ENCODE results near the gene S100A16. TPM values are rescaled to one million over a fixed set of nuclear protein-coding genes. Genes with fewer than 3 reads are reported as not detected.

The S100A16 gene
- total RNA-seq, 5 donors from 2014 or later (not counting 1 experiment from before 2014, with no cell fraction given), result 0.53 to 1.0 (median 0.82) TPM; not detected in 2

DNA sequence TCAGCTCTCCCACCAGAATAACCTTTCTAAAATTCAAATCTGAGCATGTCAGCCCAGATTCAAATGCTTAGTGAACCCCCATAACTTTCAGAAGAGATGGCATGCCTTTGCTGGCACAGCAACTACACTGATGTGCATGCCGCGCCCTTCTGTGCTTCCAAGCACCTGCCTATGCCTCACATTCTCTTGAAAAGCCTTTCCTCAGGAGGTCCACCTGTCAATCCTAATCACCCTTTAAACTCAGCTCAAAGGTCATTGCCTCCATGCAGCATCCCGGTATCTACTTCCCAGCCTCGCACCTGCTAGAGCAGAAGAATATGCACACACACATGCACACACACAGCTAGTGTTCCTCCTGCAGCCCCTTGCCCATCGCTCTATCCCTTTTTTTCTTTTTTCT is 42.1 kb downstream of the S100A16 start:
- Histone ChIP-seq H3K36me3 (ENCODE audit: control insufficient read depth in 2 of 2, extremely low read depth in 1 of 2, insufficient read depth in 1 of 2, low read length in 1 of 2) (no peaks in the 10 kb centered on the region), H3K4me1 (ENCODE audit: control insufficient read depth in 1 of 2, extremely low read depth in 1 of 2, insufficient read depth in 2 of 2, low read length in 2 of 2) (peaks cover 4 to 30% of the 10 kb centered on the region in 2 experiments), H3K9me3 (no peaks in the 10 kb centered on the region), H3K27me3 (replicated peaks in 1 of 2; ENCODE audit: control insufficient read depth in 2 of 2, extremely low read depth in 1 of 2, insufficient read depth in 2 of 2, low read length in 1 of 2) (peaks cover 0 to 7% of the 10 kb centered on the region in 2 experiments), H3K27ac (ENCODE audit: low read length) (no peak overlapping the region), H3K4me3 (ENCODE audit: control insufficient read depth in 1 of 2, extremely low read depth in 1 of 2, low read length in 1 of 2) (no peak overlapping the region)
- Mint-ChIP-seq H3K4me3 (no peak overlapping the region), H3K27me3 (peaks cover 0 to 3% of the 10 kb centered on the region in 2 donors), H3K9me3 (no peaks in the 10 kb centered on the region), H3K27ac (no peak overlapping the region), H3K4me1 (peaks cover 24 to 38% (median 35%) of the 10 kb centered on the region in 3 donors), H3K36me3 (no peaks in the 10 kb centered on the region)
- ChIA-PET CTCF (interaction anchor here (0.8 to 4.3 kb wide), 6 partner anchors 26 to 61 kb away, joined by 3 to 36 read pairs (median 12); no protein-coding TSS in a partner anchor), POLR2A (interaction anchor here (0.6 to 1.1 kb wide), 4 partner anchors 39 to 1188 kb away, joined by 3 to 11 read pairs (median 5); no protein-coding TSS in a partner anchor)
- DNase-seq (no peak), ATAC-seq (replicated peaks in 1 of 4) (no peak)
- 97% methylated on average over 3 of the region's 5 CpGs for WGBS (ENCODE audit: insufficient coverage)

DNA sequence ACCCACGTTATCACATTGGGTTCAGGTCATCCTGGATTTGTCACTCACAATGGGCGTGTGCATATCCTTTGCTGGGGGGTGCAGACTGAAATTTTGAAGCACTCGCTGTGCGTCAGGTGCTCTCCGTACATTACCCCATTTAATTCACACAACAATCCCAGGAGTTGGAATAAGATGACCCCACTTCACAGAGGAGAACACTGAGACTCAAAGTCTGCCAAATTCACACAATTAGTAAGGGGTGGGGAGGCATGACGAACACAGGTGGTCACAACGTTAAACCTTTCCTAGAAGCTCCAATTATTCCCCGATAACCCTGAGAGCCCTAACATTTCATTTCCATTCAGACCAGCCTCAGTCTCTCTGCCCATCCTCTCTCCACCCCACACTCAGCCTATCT is 43.5 kb downstream of the S100A16 start:
- CTCF ChIA-PET, result interaction anchor here (0.5 to 4.3 kb wide), 9 partner anchors 13 to 59 kb away, joined by 3 to 36 read pairs (median 3); no protein-coding TSS in a partner anchor
- H3K36me3 Mint-ChIP-seq, result no peaks in the 10 kb centered on the region
- no peak overlapping the region for H3K27ac Mint-ChIP-seq
- peaks cover 0 to 3% of the 10 kb centered on the region in 2 donors for H3K27me3 Mint-ChIP-seq
- peaks cover 4 to 37% of the 10 kb centered on the region in 2 experiments for H3K4me1 ChIP-seq (ENCODE audit: control insufficient read depth in 1 of 2, extremely low read depth in 1 of 2, insufficient read depth in 2 of 2, low read length in 2 of 2)
- 76% methylated on average over 5 of the region's 8 CpGs for WGBS (ENCODE audit: insufficient coverage)
- H3K36me3 ChIP-seq (ENCODE audit: control insufficient read depth in 2 of 2, extremely low read depth in 1 of 2, insufficient read depth in 1 of 2, low read length in 1 of 2), result no peaks in the 10 kb centered on the region
- POLR2A ChIA-PET, result interaction anchor here in 1 of 2 donors (1.8 kb wide), 1 partner anchor 37 kb away, joined by 7 read pairs; no protein-coding TSS in a partner anchor
- ATAC-seq (replicated peaks in 1 of 4) (no peak), DNase-seq (no peak)
- H3K4me3 ChIP-seq (ENCODE audit: control insufficient read depth in 1 of 2, extremely low read depth in 1 of 2, low read length in 1 of 2), result no peak overlapping the region
- H3K4me1 Mint-ChIP-seq, result peaks cover 32 to 44% (median 39%) of the 10 kb centered on the region in 3 donors
- no peak overlapping the region for H3K27ac ChIP-seq (ENCODE audit: low read length)
- no peak overlapping the region for H3K4me3 Mint-ChIP-seq
- H3K27me3 ChIP-seq (replicated peaks in 1 of 2; ENCODE audit: control insufficient read depth in 2 of 2, extremely low read depth in 1 of 2, insufficient read depth in 2 of 2, low read length in 1 of 2), result peaks cover 0 to 7% of the 10 kb centered on the region in 2 experiments
- H3K9me3 Mint-ChIP-seq, result no peaks in the 10 kb centered on the region
- no peaks in the 10 kb centered on the region for H3K9me3 ChIP-seq

DNA sequence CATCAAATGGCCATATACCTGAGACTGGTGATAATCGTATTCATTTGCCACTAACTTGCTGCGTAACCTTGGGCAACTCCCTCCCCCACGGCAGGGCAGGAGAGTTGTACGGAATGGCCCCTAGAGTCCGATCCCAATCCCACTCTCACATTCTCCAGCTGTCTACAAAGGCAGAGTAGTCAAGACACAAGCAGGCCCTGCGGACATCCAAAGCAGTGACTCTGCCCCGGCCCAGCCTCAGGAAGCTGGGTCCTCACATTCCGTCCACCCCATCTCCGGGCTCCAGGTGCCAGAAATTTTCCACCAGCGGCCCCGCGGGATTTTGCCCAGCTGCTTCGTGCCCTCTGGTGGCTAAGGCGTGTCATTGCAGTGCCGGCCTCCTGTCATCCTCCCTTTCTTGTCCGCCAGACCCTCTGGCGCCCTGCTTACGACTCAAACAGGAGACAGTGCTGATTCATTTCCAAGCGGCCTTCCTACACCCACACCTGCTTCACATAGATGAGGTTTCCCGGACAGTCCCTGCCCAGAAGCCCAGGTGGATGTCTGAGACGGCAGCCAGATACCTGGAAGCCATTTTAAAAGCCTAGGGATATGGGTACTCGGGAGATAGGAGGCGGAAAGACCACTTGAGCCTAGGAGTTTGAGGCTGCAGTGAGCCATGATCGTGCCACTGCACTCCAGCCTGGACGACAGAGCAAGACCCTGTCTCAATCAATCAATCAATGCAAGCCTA is 44.4 kb downstream of the S100A16 start:
- Histone ChIP-seq H3K27me3 (replicated peaks in 1 of 2; ENCODE audit: control insufficient read depth in 2 of 2, extremely low read depth in 1 of 2, insufficient read depth in 2 of 2, low read length in 1 of 2) (peaks cover 0 to 7% of the 10 kb centered on the region in 2 experiments), H3K9me3 (no peaks in the 10 kb centered on the region), H3K27ac (ENCODE audit: low read length) (no peak overlapping the region), H3K4me1 (ENCODE audit: control insufficient read depth in 1 of 2, extremely low read depth in 1 of 2, insufficient read depth in 2 of 2, low read length in 2 of 2) (peaks cover 4 to 37% of the 10 kb centered on the region in 2 experiments), H3K36me3 (ENCODE audit: control insufficient read depth in 2 of 2, extremely low read depth in 1 of 2, insufficient read depth in 1 of 2, low read length in 1 of 2) (no peaks in the 10 kb centered on the region), H3K4me3 (ENCODE audit: control insufficient read depth in 1 of 2, extremely low read depth in 1 of 2, low read length in 1 of 2) (peak overlapping the region in 1 of 2 donors; percentile 25)
- Mint-ChIP-seq H3K36me3 (no peaks in the 10 kb centered on the region), H3K27ac (peak overlapping the region; percentile 81 to 82), H3K9me3 (no peaks in the 10 kb centered on the region), H3K4me1 (peaks cover 32 to 44% (median 39%) of the 10 kb centered on the region in 3 donors), H3K27me3 (peaks cover 0 to 3% of the 10 kb centered on the region in 2 donors), H3K4me3 (peak overlapping the region; percentile 40 to 59 (median 55))
- ChIA-PET CTCF (interaction anchor here (0.5 to 4.3 kb wide), 8 partner anchors 35 to 988 kb away, joined by 3 to 36 read pairs (median 4); no protein-coding TSS in a partner anchor), POLR2A (interaction anchor here (0.5 to 1.8 kb wide), 3 partner anchors 24 to 63 kb away, joined by 3 to 7 read pairs (median 4); no protein-coding TSS in a partner anchor)
- DNase-seq (peak; percentile 30 to 87 (median 70)), ATAC-seq (replicated peaks in 1 of 4) (peak; percentile 17 to 61 (median 30))
- 21% methylated on average over 21 of the region's 25 CpGs for WGBS (ENCODE audit: insufficient coverage)

DNA sequence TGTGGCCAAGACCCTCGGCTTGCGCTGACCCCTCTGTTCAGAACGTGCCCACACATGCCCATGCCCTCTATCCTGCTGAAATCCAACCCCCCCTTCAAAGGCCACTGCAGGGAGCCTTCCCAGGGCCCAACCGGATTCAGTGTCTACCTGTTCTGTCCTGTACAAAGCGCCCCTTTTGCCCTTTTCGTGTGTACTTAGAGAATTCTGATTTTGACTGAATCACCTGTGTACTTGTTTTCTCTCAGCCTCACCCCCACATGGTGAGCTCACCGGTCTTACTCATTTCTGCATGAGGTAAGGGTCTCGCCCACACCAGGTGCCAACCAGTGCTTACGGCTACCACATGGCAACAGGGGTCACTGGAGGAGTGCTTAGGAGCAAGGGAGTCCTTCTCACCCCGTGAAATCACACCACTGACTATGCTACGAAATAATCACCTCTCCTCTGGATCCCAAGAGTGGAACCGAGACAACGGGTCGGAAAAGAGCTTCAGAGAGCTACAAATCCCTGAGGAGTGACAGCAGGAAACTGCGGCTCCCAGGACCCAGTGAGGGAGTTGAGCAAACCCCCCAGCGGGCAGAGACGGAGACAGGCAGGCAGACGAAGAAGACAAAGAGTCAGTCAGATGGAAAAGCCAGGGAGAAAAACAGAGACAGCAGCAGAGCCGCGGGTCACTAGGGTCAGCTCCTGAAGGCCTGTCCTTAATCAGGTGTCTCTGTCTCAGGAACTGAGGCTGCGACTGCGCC is 45.1 kb downstream of the S100A16 start:
- H3K36me3 ChIP-seq (ENCODE audit: control insufficient read depth in 2 of 2, extremely low read depth in 1 of 2, insufficient read depth in 1 of 2, low read length in 1 of 2), result no peaks in the 10 kb centered on the region
- 84% methylated on average over 13 of the region's 22 CpGs for WGBS (ENCODE audit: insufficient coverage)
- H3K4me3 ChIP-seq (ENCODE audit: control insufficient read depth in 1 of 2, extremely low read depth in 1 of 2, low read length in 1 of 2), result no peak overlapping the region
- ChIA-PET CTCF (interaction anchor here (0.5 to 4.3 kb wide), 7 partner anchors 34 to 989 kb away, joined by 3 to 36 read pairs (median 4); no protein-coding TSS in a partner anchor), POLR2A (interaction anchor here (0.5 to 1.8 kb wide), 4 partner anchors 23 to 64 kb away, joined by 3 to 7 read pairs (median 4); no protein-coding TSS in a partner anchor)
- H3K4me1 ChIP-seq (ENCODE audit: control insufficient read depth in 1 of 2, extremely low read depth in 1 of 2, insufficient read depth in 2 of 2, low read length in 2 of 2), result peaks cover 4 to 37% of the 10 kb centered on the region in 2 experiments
- ATAC-seq (replicated peaks in 1 of 4) (no peak), DNase-seq (no peak)
- no peak overlapping the region for H3K27ac ChIP-seq (ENCODE audit: low read length)
- H3K36me3 Mint-ChIP-seq, result no peaks in the 10 kb centered on the region
- H3K9me3 Mint-ChIP-seq, result no peaks in the 10 kb centered on the region
- H3K27ac Mint-ChIP-seq, result peak overlapping the region in 1 of 2 donors; percentile 57
- H3K9me3 ChIP-seq, result no peaks in the 10 kb centered on the region
- H3K27me3 Mint-ChIP-seq, result peaks cover 0 to 3% of the 10 kb centered on the region in 2 donors
- peak overlapping the region in 2 of 3 donors; percentile 52 to 59 for H3K4me3 Mint-ChIP-seq
- H3K4me1 Mint-ChIP-seq, result peaks cover 32 to 39% (median 36%) of the 10 kb centered on the region in 3 donors
- H3K27me3 ChIP-seq (replicated peaks in 1 of 2; ENCODE audit: control insufficient read depth in 2 of 2, extremely low read depth in 1 of 2, insufficient read depth in 2 of 2, low read length in 1 of 2), result peaks cover 0 to 7% of the 10 kb centered on the region in 2 experiments

DNA sequence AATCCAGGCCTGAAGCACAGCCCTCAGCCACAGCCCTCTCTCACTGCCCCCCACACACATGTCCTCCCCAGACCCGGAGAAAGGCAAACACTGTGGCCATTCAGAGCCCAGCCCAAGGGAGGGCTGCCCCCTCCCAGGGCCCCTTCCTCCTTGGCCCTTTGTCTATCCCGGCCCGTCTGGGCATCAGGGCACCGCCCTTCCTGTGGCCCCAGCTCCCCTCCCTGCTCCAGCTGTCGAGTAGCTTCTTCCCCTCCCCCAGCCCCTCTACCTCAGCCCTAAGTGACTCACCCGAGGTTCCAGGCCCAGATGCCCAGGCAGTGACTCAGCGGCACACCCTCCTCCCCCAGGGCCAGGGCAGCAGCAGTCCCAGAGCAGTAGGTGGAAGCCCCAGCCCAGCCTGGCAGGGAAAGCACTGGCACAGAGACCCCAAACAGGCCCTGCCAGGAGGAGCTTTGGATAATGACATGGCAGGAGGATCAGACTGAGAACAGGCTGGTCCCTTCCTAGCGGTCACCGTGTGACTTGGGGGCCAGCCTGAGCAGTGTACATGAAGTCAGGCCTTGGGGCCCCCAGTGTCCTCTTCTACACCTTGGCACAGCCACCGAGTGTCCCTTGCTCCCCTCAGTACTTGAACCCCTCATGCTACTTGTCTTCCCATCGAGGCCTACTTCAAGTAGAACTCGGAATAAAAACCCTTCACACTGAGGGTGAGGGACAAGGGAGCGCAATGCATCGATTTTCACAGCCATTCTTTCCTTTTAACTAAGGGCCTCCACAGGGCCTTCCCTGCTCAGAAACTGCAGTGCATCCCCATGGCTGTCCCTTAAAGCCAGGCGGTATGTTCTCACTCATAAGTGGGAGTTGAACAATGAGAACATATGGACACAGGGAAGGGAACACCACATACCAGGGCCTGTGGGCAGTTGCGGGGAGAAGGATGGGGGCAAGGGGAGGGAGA is 46.2 kb downstream of the S100A16 start:
- H3K9me3 ChIP-seq, result no peaks in the 10 kb centered on the region
- H3K27me3 ChIP-seq (replicated peaks in 1 of 2; ENCODE audit: control insufficient read depth in 2 of 2, extremely low read depth in 1 of 2, insufficient read depth in 2 of 2, low read length in 1 of 2), result peaks cover 0 to 7% of the 10 kb centered on the region in 2 experiments
- Mint-ChIP-seq H3K27ac (peak overlapping the region; percentile 90 to 97), H3K9me3 (no peaks in the 10 kb centered on the region), H3K27me3 (peaks cover 0 to 2% of the 10 kb centered on the region in 2 donors), H3K4me3 (peak overlapping the region in 2 of 3 donors; percentile 45 to 61), H3K4me1 (peaks cover 32 to 35% (median 32%) of the 10 kb centered on the region in 3 donors), H3K36me3 (no peaks in the 10 kb centered on the region)
- no peaks in the 10 kb centered on the region for H3K36me3 ChIP-seq (ENCODE audit: control insufficient read depth in 2 of 2, extremely low read depth in 1 of 2, insufficient read depth in 1 of 2, low read length in 1 of 2)
- peak overlapping the region; percentile 74 for H3K27ac ChIP-seq (ENCODE audit: low read length)
- H3K4me3 ChIP-seq (ENCODE audit: control insufficient read depth in 1 of 2, extremely low read depth in 1 of 2, low read length in 1 of 2), result no peak overlapping the region
- ATAC-seq (replicated peaks in 1 of 4), result peak; percentile 71 to 96 (median 94)
- 46% methylated on average over 11 of the region's 16 CpGs for WGBS (ENCODE audit: insufficient coverage)
- ChIA-PET POLR2A (interaction anchor here in 1 of 2 donors (0.6 kb wide), 1 partner anchor 36 kb away, joined by 4 read pairs; no protein-coding TSS in a partner anchor), CTCF (interaction anchor here (0.5 to 1.5 kb wide), 4 partner anchors 31 to 56 kb away, joined by 3 to 12 read pairs (median 6); partner anchors contain the start of gene S100A6 (in 1 of the 2))
- DNase-seq, result peak; percentile 32 to 86 (median 56)
- H3K4me1 ChIP-seq (ENCODE audit: control insufficient read depth in 1 of 2, extremely low read depth in 1 of 2, insufficient read depth in 2 of 2, low read length in 2 of 2), result peaks cover 4 to 37% of the 10 kb centered on the region in 2 experiments

Data from T-cell (primary cell).